ENCODE measurements around the gene ELMO1. TPM values are rescaled to one million over a fixed set of nuclear protein-coding genes. Genes with fewer than 3 reads are reported as not detected.

ELMO1 gene
- total RNA-seq, 1 donor from 2014 or later: not detected

GRCh38 chr7:37041461-37041860 lies 407.2 kb downstream of the ELMO1 start:
- no peaks in the 10 kb centered on the region for H3K4me1 Mint-ChIP-seq (ENCODE audit: unreplicated experiment)
- no peak overlapping the region for H3K4me3 Mint-ChIP-seq (ENCODE audit: unreplicated experiment)
- peaks cover 3% of the 10 kb centered on the region for H3K36me3 Mint-ChIP-seq (ENCODE audit: unreplicated experiment)
- peaks cover 3% of the 10 kb centered on the region for H3K27me3 Mint-ChIP-seq (ENCODE audit: unreplicated experiment)
- DNase-seq (ENCODE audit: extremely low spot score, unreplicated experiment): no peak
- no peak overlapping the region for H3K27ac Mint-ChIP-seq (ENCODE audit: unreplicated experiment)
- no peak for TF ChIP-seq CTCF (IDR thresholded peaks at IDR 0.05)
- peaks cover 9% of the 10 kb centered on the region for H3K9me3 Mint-ChIP-seq (ENCODE audit: unreplicated experiment)

GRCh38 chr7:37040330-37040729 lies 408.3 kb downstream of the ELMO1 start:
- H3K4me1 Mint-ChIP-seq (ENCODE audit: unreplicated experiment): no peaks in the 10 kb centered on the region
- peaks cover 3% of the 10 kb centered on the region for H3K27me3 Mint-ChIP-seq (ENCODE audit: unreplicated experiment)
- TF ChIP-seq CTCF (IDR thresholded peaks at IDR 0.05): no peak
- no peak overlapping the region for H3K4me3 Mint-ChIP-seq (ENCODE audit: unreplicated experiment)
- H3K27ac Mint-ChIP-seq (ENCODE audit: unreplicated experiment): no peak overlapping the region
- DNase-seq (ENCODE audit: extremely low spot score, unreplicated experiment): no peak
- H3K9me3 Mint-ChIP-seq (ENCODE audit: unreplicated experiment): peaks cover 9% of the 10 kb centered on the region
- H3K36me3 Mint-ChIP-seq (ENCODE audit: unreplicated experiment): peaks cover 3% of the 10 kb centered on the region

- no peak for DNase-seq (ENCODE audit: extremely low spot score, unreplicated experiment)
- Mint-ChIP-seq H3K4me1 (ENCODE audit: unreplicated experiment) (no peaks in the 10 kb centered on the region), H3K9me3 (ENCODE audit: unreplicated experiment) (peaks cover 9% of the 10 kb centered on the region), H3K27ac (ENCODE audit: unreplicated experiment) (no peak overlapping the region), H3K27me3 (ENCODE audit: unreplicated experiment) (no peaks in the 10 kb centered on the region), H3K4me3 (ENCODE audit: unreplicated experiment) (no peak overlapping the region), H3K36me3 (ENCODE audit: unreplicated experiment) (peaks cover 3% of the 10 kb centered on the region)
- TF ChIP-seq CTCF (IDR thresholded peaks at IDR 0.05): no peak
Observed at GRCh38 chr7:37039131-37039749, 409.4 kb downstream of the ELMO1 start.

- DNase-seq (ENCODE audit: extremely low spot score, unreplicated experiment): no peak
- Mint-ChIP-seq H3K27me3 (ENCODE audit: unreplicated experiment) (no peaks in the 10 kb centered on the region), H3K36me3 (ENCODE audit: unreplicated experiment) (peaks cover 3% of the 10 kb centered on the region), H3K4me1 (ENCODE audit: unreplicated experiment) (peaks cover 4% of the 10 kb centered on the region), H3K27ac (ENCODE audit: unreplicated experiment) (no peak overlapping the region), H3K4me3 (ENCODE audit: unreplicated experiment) (no peak overlapping the region), H3K9me3 (ENCODE audit: unreplicated experiment) (peaks cover 9% of the 10 kb centered on the region)
- TF ChIP-seq CTCF (IDR thresholded peaks at IDR 0.05): no peak
Observed at GRCh38 chr7:37038706-37039105, 410.0 kb downstream of the ELMO1 start.

GRCh38 chr7:37037286-37037685 lies 411.4 kb downstream of the ELMO1 start:
- H3K9me3 Mint-ChIP-seq (ENCODE audit: unreplicated experiment): peaks cover 9% of the 10 kb centered on the region
- no peak overlapping the region for H3K4me3 Mint-ChIP-seq (ENCODE audit: unreplicated experiment)

More at GRCh38 chr7:37037286-37037685, 411.4 kb downstream of the ELMO1 start:
- Mint-ChIP-seq H3K27me3 (ENCODE audit: unreplicated experiment) (no peaks in the 10 kb centered on the region), H3K4me1 (ENCODE audit: unreplicated experiment) (peaks cover 18% of the 10 kb centered on the region), H3K27ac (ENCODE audit: unreplicated experiment) (no peak overlapping the region), H3K36me3 (ENCODE audit: unreplicated experiment) (peaks cover 3% of the 10 kb centered on the region)
- DNase-seq (ENCODE audit: extremely low spot score, unreplicated experiment): no peak
- no peak for TF ChIP-seq CTCF (IDR thresholded peaks at IDR 0.05)
